Thyroid gland (tissue), 4 donors: ENCODE results near the gene MCM3AP. TPM values are rescaled to one million over a fixed set of nuclear protein-coding genes. Genes with fewer than 3 reads are reported as not detected.

Source experiments
- DNase-seq, 2 donors: peaks; one replicate each; pipeline ENCODE4 v3.0.0-alpha.2; 2019
- H3K27ac ChIP-seq, 3 donors: fragments of 200-600 bp; sonication (generic); 1 replicate in 2 of 3; 2 replicates in 1 of 3; pipeline ENCODE4 v1.5.1; 2016 to 2019; ENCODE audit warnings: mild to moderate bottlenecking in 1 of 3, moderate library complexity in 1 of 3
- H3K27me3 ChIP-seq: fragments of 200-600 bp; sonication (generic); one replicate; pipeline ENCODE4 v1.5.1; 2019
- H3K36me3 ChIP-seq, 2 donors: fragments of 200-600 bp; sonication (generic); one replicate each; pipeline ENCODE4 v1.5.1; 2016 to 2019
- H3K4me1 ChIP-seq, 2 donors: fragments of 200-600 bp; sonication (generic); one replicate each; pipeline ENCODE4 v1.5.1; 2017 to 2019
- H3K4me3 ChIP-seq, 3 donors: fragments of 200-600 bp; sonication (generic); replicated peaks in 1 of 3; 1 replicate in 2 of 3; 2 replicates in 1 of 3; pipeline ENCODE4 v1.5.1; 2016; ENCODE audit warnings: mild to moderate bottlenecking in 1 of 3
- H3K9me3 ChIP-seq: fragments of 200-600 bp; sonication (generic); one replicate; pipeline ENCODE4 v1.5.1; 2017
- POLR2A ChIP-seq, 2 donors: fragments of 450-650 bp; IDR thresholded peaks; one replicate each; pipeline ENCODE4 v1.6.1; 2017; ENCODE audit warnings: antibody characterized with exemption in 2 of 2, mild to moderate bottlenecking in 2 of 2, moderate library complexity in 1 of 2
- WGBS, 2 donors: methylation state at CpG; one replicate each; pipeline ENCODE4 v1.1.5; 2017; 5-methylcytosine and 5-hydroxymethylcytosine counted together
- intact Hi-C: fragments of 100-400 bp; cut with DNase I; formaldehyde crosslinking; loops from one replicate; pipeline ENCODE4 v1.15.1; 2023
- total RNA-seq, 4 donors: library from RNA; depleted of rRNA; stranded (reverse); fragments of >200 nt; gene quantifications; one replicate each; pipeline ENCODE4 v1.2.3, GENCODE V29; 2016
- TF ChIP-seq, protein P1 (sequence below), 6 experiments: fragments of 200-600 bp in 3 of 6; fragments of 450-650 bp in 3 of 6; sonication (generic) in 3 of 6; IDR thresholded peaks; one replicate each; pipeline ENCODE4 v1.5.1; 2016 to 2019; ENCODE audit warnings: antibody characterized with exemption in 6 of 6, mild to moderate bottlenecking in 2 of 6, inconsistent platforms in 1 of 6, moderate library complexity in 1 of 6

The MCM3AP gene
- total RNA-seq, 4 donors from 2014 or later: 65.7 to 116 (median 81.0) TPM

DNA sequence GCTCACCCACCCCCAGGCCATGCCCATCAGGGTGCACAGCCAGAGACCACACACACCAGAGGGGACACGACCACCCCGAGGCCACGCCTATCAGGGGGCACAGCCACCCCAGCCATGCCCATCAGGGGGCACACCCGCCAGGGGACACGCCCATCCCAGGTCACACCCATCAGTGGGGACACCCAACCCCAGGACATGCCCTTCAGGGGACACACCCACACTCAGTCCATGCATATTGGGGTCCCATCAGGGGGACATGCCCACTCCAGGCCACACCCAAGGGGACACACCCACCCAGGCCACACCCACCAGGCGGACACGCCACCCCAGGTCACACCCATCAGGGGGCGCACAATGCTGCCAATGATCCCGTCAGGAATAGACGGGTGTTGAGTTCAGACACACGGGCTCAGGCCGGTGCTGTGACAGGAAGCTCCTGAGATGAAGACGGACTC, 20.7 kb downstream of the MCM3AP start:
- no peak overlapping the region for H3K4me3 ChIP-seq
- H3K9me3 ChIP-seq: no peaks in the 10 kb centered on the region
- no peak for TF ChIP-seq POLR2A (IDR thresholded peaks at IDR 0.05)
- TF ChIP-seq, protein P1, sequence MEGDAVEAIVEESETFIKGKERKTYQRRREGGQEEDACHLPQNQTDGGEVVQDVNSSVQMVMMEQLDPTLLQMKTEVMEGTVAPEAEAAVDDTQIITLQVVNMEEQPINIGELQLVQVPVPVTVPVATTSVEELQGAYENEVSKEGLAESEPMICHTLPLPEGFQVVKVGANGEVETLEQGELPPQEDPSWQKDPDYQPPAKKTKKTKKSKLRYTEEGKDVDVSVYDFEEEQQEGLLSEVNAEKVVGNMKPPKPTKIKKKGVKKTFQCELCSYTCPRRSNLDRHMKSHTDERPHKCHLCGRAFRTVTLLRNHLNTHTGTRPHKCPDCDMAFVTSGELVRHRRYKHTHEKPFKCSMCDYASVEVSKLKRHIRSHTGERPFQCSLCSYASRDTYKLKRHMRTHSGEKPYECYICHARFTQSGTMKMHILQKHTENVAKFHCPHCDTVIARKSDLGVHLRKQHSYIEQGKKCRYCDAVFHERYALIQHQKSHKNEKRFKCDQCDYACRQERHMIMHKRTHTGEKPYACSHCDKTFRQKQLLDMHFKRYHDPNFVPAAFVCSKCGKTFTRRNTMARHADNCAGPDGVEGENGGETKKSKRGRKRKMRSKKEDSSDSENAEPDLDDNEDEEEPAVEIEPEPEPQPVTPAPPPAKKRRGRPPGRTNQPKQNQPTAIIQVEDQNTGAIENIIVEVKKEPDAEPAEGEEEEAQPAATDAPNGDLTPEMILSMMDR (IDR thresholded peaks at IDR 0.05): no peak
- no peaks in the 10 kb centered on the region for H3K4me1 ChIP-seq
- H3K27me3 ChIP-seq: no peaks in the 10 kb centered on the region
- DNase-seq: no peak
- intact Hi-C loops: no loop called here
- H3K27ac ChIP-seq: no peak overlapping the region
- WGBS, 2 donors: 97 to 100% methylated on average over 1 to 13 of the region's 13 CpGs
- H3K36me3 ChIP-seq: peaks cover 69 to 80% of the 10 kb centered on the region in 2 donors

DNA sequence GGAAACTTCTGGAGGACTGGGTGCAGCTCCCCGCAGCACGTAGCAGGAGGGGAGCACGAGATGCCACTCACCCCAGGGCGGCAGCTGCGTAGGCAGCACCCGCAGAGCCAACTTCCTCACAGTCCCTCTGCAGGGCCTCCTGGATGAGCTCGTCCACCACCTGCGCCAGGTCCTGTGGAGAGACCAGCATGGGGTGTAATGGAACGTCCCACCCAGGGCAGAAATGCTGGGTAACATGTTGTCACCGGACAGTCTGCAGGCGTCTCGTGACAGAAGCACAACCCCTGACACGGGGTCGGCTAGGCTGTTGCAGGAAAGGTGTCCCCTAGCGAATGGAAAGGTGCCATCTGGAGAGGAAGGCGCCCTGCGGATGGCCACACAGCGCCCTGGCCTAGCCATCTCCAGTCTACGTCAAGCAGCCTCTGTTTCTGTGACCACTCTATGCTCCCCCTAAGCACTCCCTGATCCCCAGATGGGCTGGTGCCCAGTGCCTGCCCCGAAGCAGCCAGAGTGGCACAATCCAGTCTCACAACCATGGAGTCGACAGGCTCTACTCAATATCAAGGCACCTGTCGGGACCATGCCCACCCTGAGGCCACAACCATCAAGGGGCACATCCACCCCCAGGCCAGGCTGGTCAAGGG, 21.2 kb downstream of the MCM3AP start:
- TF ChIP-seq, protein P1 (IDR thresholded peaks at IDR 0.05): no peak
- 95 to 98% methylated on average over 14 to 16 of the region's 22 CpGs for WGBS, 2 donors
- no peaks in the 10 kb centered on the region for H3K9me3 ChIP-seq
- H3K27ac ChIP-seq: no peak overlapping the region
- no peaks in the 10 kb centered on the region for H3K27me3 ChIP-seq
- DNase-seq: no peak
- no peaks in the 10 kb centered on the region for H3K4me1 ChIP-seq
- intact Hi-C loops: no loop called here
- H3K4me3 ChIP-seq: no peak overlapping the region
- H3K36me3 ChIP-seq: peaks cover 71 to 79% of the 10 kb centered on the region in 2 donors

DNA sequence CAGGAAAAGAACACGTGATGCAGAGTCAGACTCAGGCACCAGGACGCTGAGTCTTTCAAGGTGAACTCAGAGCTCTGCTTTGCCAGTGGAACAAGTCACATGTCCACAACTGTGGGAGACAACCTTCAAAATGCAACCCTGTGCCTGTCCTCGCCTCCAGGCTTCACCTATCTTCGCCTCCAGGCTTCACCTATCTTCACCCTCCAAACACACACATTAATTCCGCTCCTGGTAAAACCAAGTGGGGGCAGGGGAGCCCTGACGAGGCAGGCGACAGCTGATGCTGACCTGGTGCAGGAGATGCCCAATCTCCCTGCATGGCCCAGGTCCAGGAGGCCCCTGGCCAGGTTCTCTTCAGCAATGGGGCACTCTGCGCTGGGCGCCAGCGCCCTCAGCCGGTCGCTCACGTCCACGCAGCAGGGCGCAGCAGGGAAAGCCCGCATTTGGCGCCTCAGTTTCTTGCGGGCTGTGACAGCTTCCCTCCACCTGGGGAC, 28.9 kb downstream of the MCM3AP start:
- Histone ChIP-seq H3K4me3 (no peak overlapping the region), H3K9me3 (no peaks in the 10 kb centered on the region), H3K27me3 (no peaks in the 10 kb centered on the region), H3K36me3 (peaks cover 77 to 92% of the 10 kb centered on the region in 2 donors), H3K27ac (no peak overlapping the region), H3K4me1 (no peaks in the 10 kb centered on the region)
- 93 to 99% methylated on average over 18 of the region's 18 CpGs for WGBS, 2 donors
- intact Hi-C loops: no loop called here
- TF ChIP-seq POLR2A (IDR thresholded peaks at IDR 0.05): no peak
- TF ChIP-seq, protein P1 (IDR thresholded peaks at IDR 0.05): no peak
- no peak for DNase-seq

DNA sequence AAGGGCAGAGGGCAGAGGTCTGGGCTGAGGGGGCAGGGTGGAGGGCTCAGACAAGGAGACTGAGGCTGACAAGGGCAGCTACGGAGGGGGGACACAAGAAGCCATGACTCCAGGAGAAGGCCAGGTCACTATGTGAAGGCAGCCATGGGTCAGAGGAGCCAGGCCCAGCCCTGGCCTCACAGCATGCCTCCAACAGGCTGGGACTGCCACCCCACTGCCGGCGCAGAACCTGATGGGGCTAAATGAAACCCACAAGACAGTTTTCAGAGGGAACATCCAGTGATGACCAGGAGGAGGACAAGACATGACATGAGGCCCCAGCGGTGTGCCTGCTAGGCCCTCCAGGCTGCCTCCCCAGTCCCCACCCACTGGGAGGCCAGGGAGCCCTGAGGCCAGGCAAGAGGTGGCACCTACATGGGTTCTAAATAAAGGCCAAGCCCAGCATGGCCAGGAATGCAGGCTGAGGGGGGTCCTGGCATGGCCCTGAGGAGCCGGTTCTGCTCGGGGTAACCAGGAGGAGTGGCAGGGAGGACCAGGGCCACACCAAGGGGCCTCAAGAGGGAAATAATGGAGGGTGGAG, 29.6 kb downstream of the MCM3AP start:
- no peaks in the 10 kb centered on the region for H3K4me1 ChIP-seq
- no peak for TF ChIP-seq POLR2A (IDR thresholded peaks at IDR 0.05)
- TF ChIP-seq, protein P1 (IDR thresholded peaks at IDR 0.05): no peak
- WGBS, 2 donors: 93 to 94% methylated on average over 5 to 6 of the region's 6 CpGs
- intact Hi-C loops: no loop called here
- DNase-seq: no peak
- no peaks in the 10 kb centered on the region for H3K9me3 ChIP-seq
- H3K27ac ChIP-seq: no peak overlapping the region
- H3K4me3 ChIP-seq: no peak overlapping the region
- H3K27me3 ChIP-seq: no peaks in the 10 kb centered on the region
- peaks cover 73 to 91% of the 10 kb centered on the region in 2 donors for H3K36me3 ChIP-seq

DNA sequence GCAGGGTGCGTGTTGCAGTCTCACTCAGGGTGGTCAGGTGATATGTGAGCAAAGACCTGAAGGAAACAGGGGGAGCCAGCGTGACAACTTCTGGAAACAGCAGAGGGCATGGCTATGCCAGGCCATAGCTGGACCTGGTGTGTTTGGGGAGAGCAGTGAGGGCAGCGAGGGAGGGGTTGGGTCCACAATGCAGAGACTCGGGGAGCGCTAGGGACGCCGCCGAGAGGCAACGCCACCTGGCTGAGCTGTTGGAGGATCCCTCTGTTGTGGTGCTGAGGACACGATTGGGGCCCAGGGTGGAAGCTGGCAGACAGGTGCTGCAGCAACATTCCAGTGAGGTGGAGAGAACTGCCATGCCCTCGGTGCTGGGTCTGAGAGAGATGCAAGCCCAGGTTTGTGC, 30.2 kb downstream of the MCM3AP start:
- Histone ChIP-seq H3K4me3 (no peak overlapping the region), H3K27me3 (no peaks in the 10 kb centered on the region), H3K36me3 (peaks cover 73 to 91% of the 10 kb centered on the region in 2 donors), H3K4me1 (no peaks in the 10 kb centered on the region), H3K27ac (no peak overlapping the region), H3K9me3 (no peaks in the 10 kb centered on the region)
- 90 to 97% methylated on average over 11 of the region's 11 CpGs for WGBS, 2 donors
- TF ChIP-seq POLR2A (IDR thresholded peaks at IDR 0.05): no peak
- TF ChIP-seq, protein P1 (IDR thresholded peaks at IDR 0.05): no peak
- DNase-seq: no peak
- intact Hi-C loops: no loop called here
